WTC11 (cell line): ENCODE results near the gene ANKRD28. TPM values are rescaled to one million over a fixed set of nuclear protein-coding genes. Genes with fewer than 3 reads are reported as not detected.

Experiments
- ATAC-seq: fragments of 200-7000 bp; cut with Tn5 transposase; 2 replicates; pipeline ENCODE4 v1.10.0; 2021; ENCODE audit warnings: mild to moderate bottlenecking, moderate library complexity
- CTCF ChIA-PET: fragments of 300-600 bp; sonication (Branson Sonifier 250); formaldehyde crosslinking; loops from one replicate; lab custom pipeline; 2021; ENCODE audit warnings: antibody characterized with exemption; lab: Charles Lee
- POLR2A ChIA-PET: fragments of 350-600 bp; sonication (Branson Sonifier 250); formaldehyde crosslinking; loops from one replicate; lab custom pipeline; 2021; ENCODE audit warnings: antibody characterized with exemption; lab: Charles Lee
- DNase-seq: peaks from one replicate; pipeline ENCODE4 v3.0.0; 2021; ENCODE audit warnings: low spot score
- H3K27ac Mint-ChIP-seq: 2 replicates; pipeline ENCODE4 v1.8.0; 2021; ENCODE audit warnings: mixed read lengths
- H3K27me3 Mint-ChIP-seq: 2 replicates; pipeline ENCODE4 v1.8.0; 2021; ENCODE audit warnings: low read depth, mild to moderate bottlenecking, moderate library complexity, mixed read lengths
- H3K36me3 Mint-ChIP-seq: 2 replicates; pipeline ENCODE4 v1.8.0; 2021; ENCODE audit warnings: mixed read lengths
- H3K4me1 Mint-ChIP-seq: 2 replicates; pipeline ENCODE4 v1.8.0; 2022; ENCODE audit warnings: mixed read lengths
- H3K4me3 Mint-ChIP-seq: 2 replicates; pipeline ENCODE4 v1.8.0; 2021; ENCODE audit warnings: mild to moderate bottlenecking, moderate library complexity, mixed read lengths
- H3K9me3 Mint-ChIP-seq: 2 replicates; pipeline ENCODE4 v1.8.0; 2021; ENCODE audit warnings: mixed read lengths
- ESRRA ChIP-seq: sonication (generic); formaldehyde crosslinking; IDR thresholded peaks from 2 replicates; pipeline ENCODE4 v1.8.1; 2022; ENCODE audit warnings: mild to moderate bottlenecking, missing genetic modification reagents, borderline replicate concordance
- JAZF1 ChIP-seq: fragments of 250-450 bp; sonication (Bioruptor Pico); IDR thresholded peaks from 2 replicates; pipeline ENCODE4 v1.9.0; 2021; ENCODE audit warnings: moderate library complexity, mild to moderate bottlenecking, inconsistent platforms
- NR2C2 ChIP-seq: sonication (generic); formaldehyde crosslinking; IDR thresholded peaks from 2 replicates; pipeline ENCODE4 v1.8.0; 2022; ENCODE audit warnings: mild to moderate bottlenecking, missing genetic modification reagents
- OVOL2 ChIP-seq: fragments of 250-450 bp; sonication (Bioruptor Pico); IDR thresholded peaks from 2 replicates; pipeline ENCODE4 v1.9.0; 2021; ENCODE audit warnings: mild to moderate bottlenecking, borderline replicate concordance
- RORB ChIP-seq: fragments of 250-450 bp; sonication (Bioruptor Pico); IDR thresholded peaks from 2 replicates; pipeline ENCODE4 v1.9.0; 2021; ENCODE audit warnings: mild to moderate bottlenecking
- SP1 ChIP-seq: sonication (generic); formaldehyde crosslinking; conservative IDR thresholded peaks from 2 replicates; pipeline ENCODE4 v1.8.1; 2022; ENCODE audit warnings: missing genetic modification reagents
- TEAD1 ChIP-seq: sonication (generic); formaldehyde crosslinking; IDR thresholded peaks from 2 replicates; pipeline ENCODE4 v1.8.0; 2022; ENCODE audit warnings: mild to moderate bottlenecking, missing genetic modification reagents
- TP53 ChIP-seq: sonication (generic); formaldehyde crosslinking; IDR thresholded peaks from 2 replicates; pipeline ENCODE4 v1.8.1; 2023; ENCODE audit warnings: mild to moderate bottlenecking, missing genetic modification reagents
- ZNF396 ChIP-seq: fragments of 250-450 bp; sonication (Bioruptor Pico); IDR thresholded peaks from 2 replicates; pipeline ENCODE4 v1.8.0; 2021; ENCODE audit warnings: mild to moderate bottlenecking, moderate library complexity, borderline replicate concordance
- total RNA-seq: library from RNA; stranded (reverse); gene quantifications from 3 replicates; pipeline ENCODE4 v1.2.3, GENCODE V29; 2021
- TF ChIP-seq, protein P1 (sequence below): sonication (generic); formaldehyde crosslinking; IDR thresholded peaks from 2 replicates; pipeline ENCODE4 v1.8.0; 2023; ENCODE audit warnings: missing genetic modification reagents
- TF ChIP-seq, protein P2 (sequence below): fragments of 250-450 bp; sonication (Bioruptor Pico); IDR thresholded peaks from 2 replicates; pipeline ENCODE4 v1.9.0; 2021; ENCODE audit warnings: mild to moderate bottlenecking, borderline replicate concordance
- TF ChIP-seq, protein P3 (sequence below): sonication (generic); formaldehyde crosslinking; IDR thresholded peaks from 2 replicates; pipeline ENCODE4 v1.8.1; 2022; ENCODE audit warnings: low read depth, missing genetic modification reagents, borderline replicate concordance
- TF ChIP-seq, protein P4 (sequence below): sonication (generic); formaldehyde crosslinking; conservative IDR thresholded peaks from 2 replicates; pipeline ENCODE4 v1.8.1; 2023; ENCODE audit warnings: mild to moderate bottlenecking, low read depth, missing genetic modification reagents, moderate library complexity
- TF ChIP-seq, protein P5 (sequence below): sonication (generic); formaldehyde crosslinking; IDR thresholded peaks from 2 replicates; pipeline ENCODE4 v1.8.1; 2023; ENCODE audit warnings: mild to moderate bottlenecking, missing genetic modification reagents, borderline replicate concordance
- TF ChIP-seq, protein P6 (sequence below): sonication (generic); formaldehyde crosslinking; IDR thresholded peaks from 2 replicates; pipeline ENCODE4 v1.8.0; 2022; ENCODE audit warnings: missing genetic modification reagents
- TF ChIP-seq, protein P7 (sequence below): sonication (generic); formaldehyde crosslinking; IDR thresholded peaks from 2 replicates; pipeline ENCODE4 v1.8.1; 2023; ENCODE audit warnings: mild to moderate bottlenecking, moderate library complexity, missing genetic modification reagents

ANKRD28 gene
- total RNA-seq, 1 experiment from 2014 or later: 51.6 TPM

DNA sequence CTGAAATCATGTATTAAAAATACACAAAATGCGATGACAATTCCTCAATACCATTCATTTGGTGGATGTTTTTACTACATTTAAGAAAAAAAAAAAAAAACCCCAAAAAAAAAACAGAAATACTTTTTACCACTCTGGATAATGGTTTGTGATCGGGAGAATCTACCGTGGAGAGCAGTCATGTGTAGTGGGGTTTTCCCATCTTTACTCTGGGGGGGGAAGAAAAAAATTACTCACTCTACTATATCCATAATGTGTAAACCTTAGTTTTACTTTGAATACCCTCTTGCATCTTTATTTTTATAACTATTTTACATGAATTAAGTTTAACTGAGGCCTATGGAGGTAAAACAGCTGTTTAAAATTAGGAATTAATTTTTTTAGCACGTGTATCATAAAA is 83.3 kb downstream of the ANKRD28 start:
- no peaks in the 10 kb centered on the region for H3K4me1 Mint-ChIP-seq
- TF ChIP-seq RORB (CRISPR knock-in tag): no peak
- TF ChIP-seq, protein P1, sequence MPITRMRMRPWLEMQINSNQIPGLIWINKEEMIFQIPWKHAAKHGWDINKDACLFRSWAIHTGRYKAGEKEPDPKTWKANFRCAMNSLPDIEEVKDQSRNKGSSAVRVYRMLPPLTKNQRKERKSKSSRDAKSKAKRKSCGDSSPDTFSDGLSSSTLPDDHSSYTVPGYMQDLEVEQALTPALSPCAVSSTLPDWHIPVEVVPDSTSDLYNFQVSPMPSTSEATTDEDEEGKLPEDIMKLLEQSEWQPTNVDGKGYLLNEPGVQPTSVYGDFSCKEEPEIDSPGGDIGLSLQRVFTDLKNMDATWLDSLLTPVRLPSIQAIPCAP (CRISPR knock-in tag): no peak
- no peak for TF ChIP-seq ZNF396 (CRISPR knock-in tag)
- TF ChIP-seq, protein P2, sequence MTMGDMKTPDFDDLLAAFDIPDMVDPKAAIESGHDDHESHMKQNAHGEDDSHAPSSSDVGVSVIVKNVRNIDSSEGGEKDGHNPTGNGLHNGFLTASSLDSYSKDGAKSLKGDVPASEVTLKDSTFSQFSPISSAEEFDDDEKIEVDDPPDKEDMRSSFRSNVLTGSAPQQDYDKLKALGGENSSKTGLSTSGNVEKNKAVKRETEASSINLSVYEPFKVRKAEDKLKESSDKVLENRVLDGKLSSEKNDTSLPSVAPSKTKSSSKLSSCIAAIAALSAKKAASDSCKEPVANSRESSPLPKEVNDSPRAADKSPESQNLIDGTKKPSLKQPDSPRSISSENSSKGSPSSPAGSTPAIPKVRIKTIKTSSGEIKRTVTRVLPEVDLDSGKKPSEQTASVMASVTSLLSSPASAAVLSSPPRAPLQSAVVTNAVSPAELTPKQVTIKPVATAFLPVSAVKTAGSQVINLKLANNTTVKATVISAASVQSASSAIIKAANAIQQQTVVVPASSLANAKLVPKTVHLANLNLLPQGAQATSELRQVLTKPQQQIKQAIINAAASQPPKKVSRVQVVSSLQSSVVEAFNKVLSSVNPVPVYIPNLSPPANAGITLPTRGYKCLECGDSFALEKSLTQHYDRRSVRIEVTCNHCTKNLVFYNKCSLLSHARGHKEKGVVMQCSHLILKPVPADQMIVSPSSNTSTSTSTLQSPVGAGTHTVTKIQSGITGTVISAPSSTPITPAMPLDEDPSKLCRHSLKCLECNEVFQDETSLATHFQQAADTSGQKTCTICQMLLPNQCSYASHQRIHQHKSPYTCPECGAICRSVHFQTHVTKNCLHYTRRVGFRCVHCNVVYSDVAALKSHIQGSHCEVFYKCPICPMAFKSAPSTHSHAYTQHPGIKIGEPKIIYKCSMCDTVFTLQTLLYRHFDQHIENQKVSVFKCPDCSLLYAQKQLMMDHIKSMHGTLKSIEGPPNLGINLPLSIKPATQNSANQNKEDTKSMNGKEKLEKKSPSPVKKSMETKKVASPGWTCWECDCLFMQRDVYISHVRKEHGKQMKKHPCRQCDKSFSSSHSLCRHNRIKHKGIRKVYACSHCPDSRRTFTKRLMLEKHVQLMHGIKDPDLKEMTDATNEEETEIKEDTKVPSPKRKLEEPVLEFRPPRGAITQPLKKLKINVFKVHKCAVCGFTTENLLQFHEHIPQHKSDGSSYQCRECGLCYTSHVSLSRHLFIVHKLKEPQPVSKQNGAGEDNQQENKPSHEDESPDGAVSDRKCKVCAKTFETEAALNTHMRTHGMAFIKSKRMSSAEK (CRISPR knock-in tag): no peak
- TF ChIP-seq, protein P3, sequence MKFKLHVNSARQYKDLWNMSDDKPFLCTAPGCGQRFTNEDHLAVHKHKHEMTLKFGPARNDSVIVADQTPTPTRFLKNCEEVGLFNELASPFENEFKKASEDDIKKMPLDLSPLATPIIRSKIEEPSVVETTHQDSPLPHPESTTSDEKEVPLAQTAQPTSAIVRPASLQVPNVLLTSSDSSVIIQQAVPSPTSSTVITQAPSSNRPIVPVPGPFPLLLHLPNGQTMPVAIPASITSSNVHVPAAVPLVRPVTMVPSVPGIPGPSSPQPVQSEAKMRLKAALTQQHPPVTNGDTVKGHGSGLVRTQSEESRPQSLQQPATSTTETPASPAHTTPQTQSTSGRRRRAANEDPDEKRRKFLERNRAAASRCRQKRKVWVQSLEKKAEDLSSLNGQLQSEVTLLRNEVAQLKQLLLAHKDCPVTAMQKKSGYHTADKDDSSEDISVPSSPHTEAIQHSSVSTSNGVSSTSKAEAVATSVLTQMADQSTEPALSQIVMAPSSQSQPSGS (CRISPR knock-in tag): no peak
- TF ChIP-seq SP1 (CRISPR knock-in tag): no peak
- TF ChIP-seq NR2C2 (CRISPR knock-in tag): no peak
- TF ChIP-seq ESRRA (CRISPR knock-in tag): no peak
- TF ChIP-seq, protein P4, sequence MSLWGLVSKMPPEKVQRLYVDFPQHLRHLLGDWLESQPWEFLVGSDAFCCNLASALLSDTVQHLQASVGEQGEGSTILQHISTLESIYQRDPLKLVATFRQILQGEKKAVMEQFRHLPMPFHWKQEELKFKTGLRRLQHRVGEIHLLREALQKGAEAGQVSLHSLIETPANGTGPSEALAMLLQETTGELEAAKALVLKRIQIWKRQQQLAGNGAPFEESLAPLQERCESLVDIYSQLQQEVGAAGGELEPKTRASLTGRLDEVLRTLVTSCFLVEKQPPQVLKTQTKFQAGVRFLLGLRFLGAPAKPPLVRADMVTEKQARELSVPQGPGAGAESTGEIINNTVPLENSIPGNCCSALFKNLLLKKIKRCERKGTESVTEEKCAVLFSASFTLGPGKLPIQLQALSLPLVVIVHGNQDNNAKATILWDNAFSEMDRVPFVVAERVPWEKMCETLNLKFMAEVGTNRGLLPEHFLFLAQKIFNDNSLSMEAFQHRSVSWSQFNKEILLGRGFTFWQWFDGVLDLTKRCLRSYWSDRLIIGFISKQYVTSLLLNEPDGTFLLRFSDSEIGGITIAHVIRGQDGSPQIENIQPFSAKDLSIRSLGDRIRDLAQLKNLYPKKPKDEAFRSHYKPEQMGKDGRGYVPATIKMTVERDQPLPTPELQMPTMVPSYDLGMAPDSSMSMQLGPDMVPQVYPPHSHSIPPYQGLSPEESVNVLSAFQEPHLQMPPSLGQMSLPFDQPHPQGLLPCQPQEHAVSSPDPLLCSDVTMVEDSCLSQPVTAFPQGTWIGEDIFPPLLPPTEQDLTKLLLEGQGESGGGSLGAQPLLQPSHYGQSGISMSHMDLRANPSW (CRISPR knock-in tag): no peak
- no peak for TF ChIP-seq TEAD1 (CRISPR knock-in tag)
- TF ChIP-seq, protein P5, sequence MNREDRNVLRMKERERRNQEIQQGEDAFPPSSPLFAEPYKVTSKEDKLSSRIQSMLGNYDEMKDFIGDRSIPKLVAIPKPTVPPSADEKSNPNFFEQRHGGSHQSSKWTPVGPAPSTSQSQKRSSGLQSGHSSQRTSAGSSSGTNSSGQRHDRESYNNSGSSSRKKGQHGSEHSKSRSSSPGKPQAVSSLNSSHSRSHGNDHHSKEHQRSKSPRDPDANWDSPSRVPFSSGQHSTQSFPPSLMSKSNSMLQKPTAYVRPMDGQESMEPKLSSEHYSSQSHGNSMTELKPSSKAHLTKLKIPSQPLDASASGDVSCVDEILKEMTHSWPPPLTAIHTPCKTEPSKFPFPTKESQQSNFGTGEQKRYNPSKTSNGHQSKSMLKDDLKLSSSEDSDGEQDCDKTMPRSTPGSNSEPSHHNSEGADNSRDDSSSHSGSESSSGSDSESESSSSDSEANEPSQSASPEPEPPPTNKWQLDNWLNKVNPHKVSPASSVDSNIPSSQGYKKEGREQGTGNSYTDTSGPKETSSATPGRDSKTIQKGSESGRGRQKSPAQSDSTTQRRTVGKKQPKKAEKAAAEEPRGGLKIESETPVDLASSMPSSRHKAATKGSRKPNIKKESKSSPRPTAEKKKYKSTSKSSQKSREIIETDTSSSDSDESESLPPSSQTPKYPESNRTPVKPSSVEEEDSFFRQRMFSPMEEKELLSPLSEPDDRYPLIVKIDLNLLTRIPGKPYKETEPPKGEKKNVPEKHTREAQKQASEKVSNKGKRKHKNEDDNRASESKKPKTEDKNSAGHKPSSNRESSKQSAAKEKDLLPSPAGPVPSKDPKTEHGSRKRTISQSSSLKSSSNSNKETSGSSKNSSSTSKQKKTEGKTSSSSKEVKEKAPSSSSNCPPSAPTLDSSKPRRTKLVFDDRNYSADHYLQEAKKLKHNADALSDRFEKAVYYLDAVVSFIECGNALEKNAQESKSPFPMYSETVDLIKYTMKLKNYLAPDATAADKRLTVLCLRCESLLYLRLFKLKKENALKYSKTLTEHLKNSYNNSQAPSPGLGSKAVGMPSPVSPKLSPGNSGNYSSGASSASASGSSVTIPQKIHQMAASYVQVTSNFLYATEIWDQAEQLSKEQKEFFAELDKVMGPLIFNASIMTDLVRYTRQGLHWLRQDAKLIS (CRISPR knock-in tag): no peak
- TF ChIP-seq, all 79 proteins: peak for 0
- H3K9me3 Mint-ChIP-seq: no peaks in the 10 kb centered on the region

DNA sequence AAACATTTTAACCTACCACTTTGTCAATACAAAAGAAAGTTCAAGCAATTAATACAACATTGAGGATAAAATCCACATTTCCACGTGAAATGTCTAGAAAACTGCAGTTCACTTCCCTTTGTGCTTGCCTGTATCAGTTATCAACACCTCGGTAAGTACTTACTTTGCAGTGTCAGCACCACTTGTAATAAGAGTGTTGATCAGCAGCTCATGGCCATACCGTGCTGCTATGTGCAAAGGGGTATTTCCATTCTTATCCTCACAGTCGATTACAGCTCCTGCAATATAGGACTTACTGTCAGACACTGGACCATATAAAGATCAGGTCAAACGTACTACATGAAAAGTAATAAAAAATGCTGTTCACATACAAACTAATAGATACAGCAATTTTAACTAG is 84.4 kb downstream of the ANKRD28 start:
- CTCF ChIA-PET: interaction anchor here (1.2 kb wide), 1 partner anchor 85 kb away, joined by 4 read pairs; the partner anchor contains the start of gene ANKRD28
- TF ChIP-seq OVOL2 (CRISPR knock-in tag) (no peak), TP53 (CRISPR knock-in tag) (no peak), JAZF1 (CRISPR knock-in tag) (no peak)
- TF ChIP-seq, protein P6, sequence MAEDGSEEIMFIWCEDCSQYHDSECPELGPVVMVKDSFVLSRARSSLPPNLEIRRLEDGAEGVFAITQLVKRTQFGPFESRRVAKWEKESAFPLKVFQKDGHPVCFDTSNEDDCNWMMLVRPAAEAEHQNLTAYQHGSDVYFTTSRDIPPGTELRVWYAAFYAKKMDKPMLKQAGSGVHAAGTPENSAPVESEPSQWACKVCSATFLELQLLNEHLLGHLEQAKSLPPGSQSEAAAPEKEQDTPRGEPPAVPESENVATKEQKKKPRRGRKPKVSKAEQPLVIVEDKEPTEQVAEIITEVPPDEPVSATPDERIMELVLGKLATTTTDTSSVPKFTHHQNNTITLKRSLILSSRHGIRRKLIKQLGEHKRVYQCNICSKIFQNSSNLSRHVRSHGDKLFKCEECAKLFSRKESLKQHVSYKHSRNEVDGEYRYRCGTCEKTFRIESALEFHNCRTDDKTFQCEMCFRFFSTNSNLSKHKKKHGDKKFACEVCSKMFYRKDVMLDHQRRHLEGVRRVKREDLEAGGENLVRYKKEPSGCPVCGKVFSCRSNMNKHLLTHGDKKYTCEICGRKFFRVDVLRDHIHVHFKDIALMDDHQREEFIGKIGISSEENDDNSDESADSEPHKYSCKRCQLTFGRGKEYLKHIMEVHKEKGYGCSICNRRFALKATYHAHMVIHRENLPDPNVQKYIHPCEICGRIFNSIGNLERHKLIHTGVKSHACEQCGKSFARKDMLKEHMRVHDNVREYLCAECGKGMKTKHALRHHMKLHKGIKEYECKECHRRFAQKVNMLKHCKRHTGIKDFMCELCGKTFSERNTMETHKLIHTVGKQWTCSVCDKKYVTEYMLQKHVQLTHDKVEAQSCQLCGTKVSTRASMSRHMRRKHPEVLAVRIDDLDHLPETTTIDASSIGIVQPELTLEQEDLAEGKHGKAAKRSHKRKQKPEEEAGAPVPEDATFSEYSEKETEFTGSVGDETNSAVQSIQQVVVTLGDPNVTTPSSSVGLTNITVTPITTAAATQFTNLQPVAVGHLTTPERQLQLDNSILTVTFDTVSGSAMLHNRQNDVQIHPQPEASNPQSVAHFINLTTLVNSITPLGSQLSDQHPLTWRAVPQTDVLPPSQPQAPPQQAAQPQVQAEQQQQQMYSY (CRISPR knock-in tag): no peak
- TF ChIP-seq, protein P7, sequence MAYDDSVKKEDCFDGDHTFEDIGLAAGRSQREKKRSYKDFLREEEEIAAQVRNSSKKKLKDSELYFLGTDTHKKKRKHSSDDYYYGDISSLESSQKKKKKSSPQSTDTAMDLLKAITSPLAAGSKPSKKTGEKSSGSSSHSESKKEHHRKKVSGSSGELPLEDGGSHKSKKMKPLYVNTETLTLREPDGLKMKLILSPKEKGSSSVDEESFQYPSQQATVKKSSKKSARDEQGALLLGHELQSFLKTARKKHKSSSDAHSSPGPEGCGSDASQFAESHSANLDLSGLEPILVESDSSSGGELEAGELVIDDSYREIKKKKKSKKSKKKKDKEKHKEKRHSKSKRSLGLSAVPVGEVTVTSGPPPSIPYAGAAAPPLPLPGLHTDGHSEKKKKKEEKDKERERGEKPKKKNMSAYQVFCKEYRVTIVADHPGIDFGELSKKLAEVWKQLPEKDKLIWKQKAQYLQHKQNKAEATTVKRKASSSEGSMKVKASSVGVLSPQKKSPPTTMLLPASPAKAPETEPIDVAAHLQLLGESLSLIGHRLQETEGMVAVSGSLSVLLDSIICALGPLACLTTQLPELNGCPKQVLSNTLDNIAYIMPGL (CRISPR knock-in tag): no peak

More for the DNA sequence above, 83.3 kb downstream of the ANKRD28 start:
- no peak overlapping the region for H3K27ac Mint-ChIP-seq
- peaks cover 18% of the 10 kb centered on the region for H3K36me3 Mint-ChIP-seq
- CTCF ChIA-PET: no interaction called here
- no peak overlapping the region for H3K4me3 Mint-ChIP-seq
- POLR2A ChIA-PET: no interaction called here
- H3K27me3 Mint-ChIP-seq: no peaks in the 10 kb centered on the region
- ATAC-seq: no peak
- DNase-seq: no peak

More for the DNA sequence above, 84.4 kb downstream of the ANKRD28 start:
- peaks cover 24% of the 10 kb centered on the region for H3K36me3 Mint-ChIP-seq
- POLR2A ChIA-PET: no interaction called here
- H3K9me3 Mint-ChIP-seq: no peaks in the 10 kb centered on the region
- H3K4me3 Mint-ChIP-seq: no peak overlapping the region
- no peaks in the 10 kb centered on the region for H3K4me1 Mint-ChIP-seq
- no peak overlapping the region for H3K27ac Mint-ChIP-seq
- DNase-seq (no peak), ATAC-seq (no peak)
- H3K27me3 Mint-ChIP-seq: no peaks in the 10 kb centered on the region
